Measurements from ENCODE around the gene CTNNA1. TPM values are rescaled to one million over a fixed set of nuclear protein-coding genes. Genes with fewer than 3 reads are reported as not detected.
A peak's percentile ranks its signal among the peaks of the same experiment; 100 is the strongest.

Gene CTNNA1
- total RNA-seq, 1 donor from 2014 or later: 282 TPM

DNA sequence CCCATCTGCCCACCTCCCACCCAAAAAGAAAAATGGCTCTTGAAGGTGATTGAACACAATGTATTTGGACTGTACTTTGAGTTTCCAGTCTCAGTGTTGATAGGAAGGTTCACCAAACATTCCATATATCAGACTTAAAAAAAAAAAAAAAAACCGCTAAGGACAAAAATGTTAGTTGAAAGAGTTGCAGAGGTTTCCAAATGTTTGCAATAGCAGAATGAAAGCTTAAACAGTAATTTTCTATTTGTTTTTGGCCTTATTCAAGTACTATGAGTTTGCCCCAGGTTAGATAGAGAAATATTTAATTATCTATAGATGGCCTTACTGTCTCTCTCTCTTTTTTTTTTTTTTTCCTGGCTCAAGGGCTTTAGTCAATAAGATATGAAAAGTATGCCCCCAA, 115.8 kb downstream of the CTNNA1 start:
- Mint-ChIP-seq H3K27ac (ENCODE audit: unreplicated experiment) (no peak overlapping the region), H3K4me1 (peaks cover 62% of the 10 kb centered on the region), H3K36me3 (ENCODE audit: low read depth) (peaks cover 12% of the 10 kb centered on the region), H3K27me3 (ENCODE audit: low read depth) (no peaks in the 10 kb centered on the region), H3K9me3 (peaks cover 4% of the 10 kb centered on the region), H3K4me3 (no peak overlapping the region)
- DNase-seq (ENCODE audit: low read depth, low spot score): no peak
- TF ChIP-seq, protein P1, sequence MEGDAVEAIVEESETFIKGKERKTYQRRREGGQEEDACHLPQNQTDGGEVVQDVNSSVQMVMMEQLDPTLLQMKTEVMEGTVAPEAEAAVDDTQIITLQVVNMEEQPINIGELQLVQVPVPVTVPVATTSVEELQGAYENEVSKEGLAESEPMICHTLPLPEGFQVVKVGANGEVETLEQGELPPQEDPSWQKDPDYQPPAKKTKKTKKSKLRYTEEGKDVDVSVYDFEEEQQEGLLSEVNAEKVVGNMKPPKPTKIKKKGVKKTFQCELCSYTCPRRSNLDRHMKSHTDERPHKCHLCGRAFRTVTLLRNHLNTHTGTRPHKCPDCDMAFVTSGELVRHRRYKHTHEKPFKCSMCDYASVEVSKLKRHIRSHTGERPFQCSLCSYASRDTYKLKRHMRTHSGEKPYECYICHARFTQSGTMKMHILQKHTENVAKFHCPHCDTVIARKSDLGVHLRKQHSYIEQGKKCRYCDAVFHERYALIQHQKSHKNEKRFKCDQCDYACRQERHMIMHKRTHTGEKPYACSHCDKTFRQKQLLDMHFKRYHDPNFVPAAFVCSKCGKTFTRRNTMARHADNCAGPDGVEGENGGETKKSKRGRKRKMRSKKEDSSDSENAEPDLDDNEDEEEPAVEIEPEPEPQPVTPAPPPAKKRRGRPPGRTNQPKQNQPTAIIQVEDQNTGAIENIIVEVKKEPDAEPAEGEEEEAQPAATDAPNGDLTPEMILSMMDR (conservative IDR thresholded peaks at IDR 0.05): no peak

GRCh38 chr5:138869763-138870500, 116.7 kb downstream of the CTNNA1 start:
- H3K27ac Mint-ChIP-seq (ENCODE audit: unreplicated experiment): no peak overlapping the region
- H3K27me3 Mint-ChIP-seq (ENCODE audit: low read depth): no peaks in the 10 kb centered on the region
- peaks cover 5% of the 10 kb centered on the region for H3K36me3 Mint-ChIP-seq (ENCODE audit: low read depth)
- no peak for DNase-seq (ENCODE audit: low read depth, low spot score)
- no peak overlapping the region for H3K4me3 Mint-ChIP-seq
- TF ChIP-seq, protein P1 (conservative IDR thresholded peaks at IDR 0.05): no peak
- no peaks in the 10 kb centered on the region for H3K9me3 Mint-ChIP-seq
- peaks cover 71% of the 10 kb centered on the region for H3K4me1 Mint-ChIP-seq

DNA sequence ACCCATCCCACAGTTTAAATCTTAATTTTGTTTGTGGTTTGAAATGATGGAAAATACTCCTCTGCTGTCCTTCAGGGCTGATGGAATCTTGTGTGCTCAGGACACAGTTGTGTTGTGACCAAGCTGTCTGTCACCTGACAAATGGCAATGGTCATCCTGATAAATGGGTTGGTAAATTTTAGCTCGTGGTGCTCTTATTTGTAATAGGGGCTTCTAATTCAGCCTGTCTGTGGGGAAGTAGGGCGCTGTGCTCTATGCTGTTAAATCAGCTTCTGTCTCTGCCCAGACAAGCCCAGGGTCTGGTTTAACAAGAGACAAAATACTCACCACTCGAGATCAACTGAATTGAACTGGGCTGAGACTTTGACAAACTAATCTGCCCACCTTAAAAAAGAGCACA, 117.4 kb downstream of the CTNNA1 start:
- H3K27me3 Mint-ChIP-seq (ENCODE audit: low read depth): no peaks in the 10 kb centered on the region
- DNase-seq (ENCODE audit: low read depth, low spot score): no peak
- TF ChIP-seq, protein P1 (conservative IDR thresholded peaks at IDR 0.05): no peak
- peaks cover 72% of the 10 kb centered on the region for H3K4me1 Mint-ChIP-seq
- H3K36me3 Mint-ChIP-seq (ENCODE audit: low read depth): no peaks in the 10 kb centered on the region
- H3K27ac Mint-ChIP-seq (ENCODE audit: unreplicated experiment): peak overlapping the region; percentile 45
- H3K4me3 Mint-ChIP-seq: no peak overlapping the region
- no peaks in the 10 kb centered on the region for H3K9me3 Mint-ChIP-seq

DNA sequence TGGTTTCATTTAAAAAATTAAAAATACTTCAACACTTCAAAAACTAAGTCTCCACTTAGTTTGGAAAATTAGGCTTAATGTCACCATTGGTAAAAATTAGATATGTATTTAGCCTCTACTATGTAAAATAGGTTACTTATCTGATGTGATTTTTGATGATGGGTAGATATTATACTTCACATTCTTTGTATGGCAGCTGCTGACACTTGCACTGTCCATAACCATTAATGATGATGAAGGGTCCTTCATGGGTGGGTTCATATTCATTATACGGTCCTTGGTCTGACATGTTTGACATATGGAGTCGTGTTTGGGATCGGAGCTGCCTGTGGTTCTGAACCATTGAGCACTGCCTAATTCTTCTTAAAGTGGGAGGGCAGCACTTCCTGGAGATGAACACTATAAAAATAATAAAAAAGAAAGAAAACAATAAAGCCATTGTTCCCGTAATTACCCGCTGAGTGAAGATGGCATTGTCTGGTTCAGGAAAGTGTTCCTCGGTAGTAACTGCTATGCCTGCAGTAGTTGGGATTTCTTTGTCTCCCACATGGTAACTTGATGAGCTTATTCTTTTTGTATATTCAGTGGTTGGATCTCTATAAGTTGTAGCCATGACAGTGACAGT, 119.7 kb downstream of the CTNNA1 start:
- Mint-ChIP-seq H3K9me3 (no peaks in the 10 kb centered on the region), H3K27me3 (ENCODE audit: low read depth) (no peaks in the 10 kb centered on the region), H3K36me3 (ENCODE audit: low read depth) (no peaks in the 10 kb centered on the region), H3K27ac (ENCODE audit: unreplicated experiment) (no peak overlapping the region), H3K4me3 (peak overlapping the region; percentile 26), H3K4me1 (peaks cover 72% of the 10 kb centered on the region)
- no peak for DNase-seq (ENCODE audit: low read depth, low spot score)
- TF ChIP-seq, protein P1 (conservative IDR thresholded peaks at IDR 0.05): no peak

DNA sequence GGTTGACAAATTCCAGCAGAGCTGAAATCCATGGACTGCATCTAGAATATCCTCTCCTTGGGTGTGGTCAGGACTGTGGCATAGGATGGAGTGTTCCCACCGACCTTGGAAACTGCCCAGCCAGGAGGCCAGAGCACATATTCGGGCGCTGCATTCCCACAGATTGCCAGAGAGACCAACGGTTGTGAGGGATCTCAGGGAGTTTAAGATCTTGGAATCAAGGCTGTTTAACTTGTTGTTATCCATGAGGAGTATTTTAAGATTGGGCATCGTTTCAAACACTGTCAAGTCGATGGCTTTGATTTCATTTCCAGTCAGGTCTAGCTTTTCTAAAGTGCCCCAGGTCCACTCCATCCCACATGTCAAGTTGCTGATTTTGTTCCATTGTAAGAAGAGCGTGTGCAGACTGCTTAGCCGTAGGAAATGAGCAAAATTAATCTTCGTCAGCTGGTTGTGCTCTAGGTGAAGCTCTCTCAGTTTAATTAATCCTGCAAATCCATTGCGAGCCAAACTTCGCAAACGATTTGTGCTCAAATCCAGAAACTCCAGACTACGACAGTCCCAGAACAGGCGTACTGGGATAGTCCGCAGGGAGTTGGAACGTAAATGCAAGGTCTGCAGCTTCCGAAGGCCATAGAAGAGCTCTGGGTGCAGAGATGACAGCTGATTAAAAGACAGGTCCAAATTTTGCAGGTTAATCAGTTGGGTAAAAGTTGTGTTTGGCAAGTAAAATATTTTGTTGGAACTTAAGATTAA, 120.4 kb downstream of the CTNNA1 start:
- Mint-ChIP-seq H3K27ac (ENCODE audit: unreplicated experiment) (peak overlapping the region; percentile 10), H3K4me1 (peaks cover 72% of the 10 kb centered on the region), H3K9me3 (no peaks in the 10 kb centered on the region), H3K27me3 (ENCODE audit: low read depth) (no peaks in the 10 kb centered on the region), H3K4me3 (peak overlapping the region; percentile 81), H3K36me3 (ENCODE audit: low read depth) (no peaks in the 10 kb centered on the region)
- TF ChIP-seq, protein P1 (conservative IDR thresholded peaks at IDR 0.05): no peak
- DNase-seq (ENCODE audit: low read depth, low spot score): no peak
